HG02763 (cell line): ENCODE measurements around the gene OR5K2.

ENCODE experiments used
- ATAC-seq: cut with Tn5 transposase; IDR thresholded peaks from one replicate; pipeline ENCODE4 v1.9.1; 2021; ENCODE audit warnings: mild to moderate bottlenecking, moderate library complexity; ENCODE audit not compliant: unreplicated experiment

Gene OR5K2

DNA sequence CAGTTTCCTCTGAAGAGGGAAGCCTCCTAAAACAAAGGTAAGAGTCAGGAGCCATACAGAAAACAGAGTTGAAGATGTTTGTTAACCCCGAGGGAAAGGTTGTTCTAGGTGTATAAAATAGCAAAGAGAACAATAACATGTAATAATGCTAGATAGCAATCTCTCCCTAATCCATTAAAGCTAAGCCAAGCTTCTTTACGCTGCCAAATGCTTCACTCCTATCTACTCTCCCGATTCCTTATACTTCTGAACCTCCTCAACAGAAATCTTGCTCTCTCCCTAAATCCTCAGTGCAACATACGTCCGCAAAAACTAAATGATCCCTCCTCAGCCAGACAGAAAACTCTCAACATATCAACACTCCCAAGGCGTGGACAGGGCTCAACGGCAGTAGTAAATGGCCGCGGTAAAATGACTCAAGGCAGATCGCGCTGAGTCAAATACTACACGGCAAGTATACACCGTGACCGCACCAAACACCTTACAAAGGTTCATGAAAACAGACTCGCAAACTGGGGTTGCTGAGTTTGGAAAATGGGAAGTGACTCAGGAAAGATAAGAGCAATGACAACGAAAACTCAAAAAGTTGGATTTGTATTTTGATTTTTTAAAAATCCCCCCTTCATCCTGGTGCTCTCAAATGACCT, 24.5 kb downstream of the OR5K2 start:
- ATAC-seq = peak; percentile 35

DNA sequence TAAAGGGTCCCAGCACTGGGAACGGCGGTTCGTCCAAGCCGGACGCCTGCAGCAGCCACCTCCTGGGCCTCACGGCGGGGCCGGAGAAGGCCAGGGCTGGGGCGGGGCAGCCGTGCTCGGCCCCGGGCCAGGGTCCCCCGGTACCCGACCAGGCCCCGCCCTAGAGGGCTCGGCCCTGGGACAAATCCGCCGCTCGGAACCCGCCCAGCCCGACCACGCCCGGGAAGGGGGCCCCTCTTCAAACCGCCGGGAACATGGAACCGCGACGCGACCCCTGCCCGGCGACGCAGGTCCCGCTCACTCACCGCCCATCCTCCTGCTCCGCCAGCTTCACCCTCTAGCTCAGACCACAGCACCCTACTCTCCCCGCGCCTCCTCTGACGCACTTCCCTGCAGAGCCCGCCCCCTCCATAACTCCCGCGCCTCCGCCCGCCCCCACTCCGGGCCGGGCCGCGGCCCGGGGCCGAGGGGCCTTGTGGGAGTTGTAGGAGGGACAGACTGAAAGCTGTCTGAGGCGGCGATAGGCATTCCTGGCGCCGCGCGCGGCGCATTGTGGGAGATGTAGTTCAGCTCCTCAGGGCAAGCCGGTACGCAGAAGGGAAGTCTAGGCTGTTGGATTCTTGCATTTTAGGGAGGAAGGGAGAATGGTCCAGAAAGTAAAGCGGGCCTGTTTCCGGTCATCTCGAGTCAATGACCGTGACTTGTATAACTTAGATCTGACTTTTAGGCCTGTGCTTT, 25.2 kb downstream of the OR5K2 start, which contains the start of gene CLDND1:
Gene CLDND1 (minus strand): TSS at position 359 of the 738 bp plus-strand sequence. CDS start 1,478 bp downstream, outside the sequence.
- peak; percentile 87 for ATAC-seq

DNA sequence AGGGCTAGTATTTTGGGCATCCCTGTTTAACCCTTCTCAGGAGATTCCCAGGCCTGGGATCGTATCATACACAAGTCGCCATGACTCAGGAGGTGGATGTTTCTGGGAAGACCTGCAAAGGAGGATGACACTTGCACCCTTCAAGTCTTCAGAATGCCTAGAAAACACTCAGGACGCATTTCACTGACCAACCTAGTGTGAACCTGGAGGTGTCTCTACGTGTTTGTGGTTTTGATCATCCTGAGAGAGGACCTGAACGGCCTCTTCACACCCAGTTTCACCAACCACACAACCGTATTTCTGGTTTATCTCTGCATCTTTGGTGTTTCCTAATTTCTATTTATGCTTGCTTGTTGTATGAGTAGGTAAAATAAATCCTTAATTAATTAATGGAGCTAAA, 28.0 kb downstream of the OR5K2 start:
- ATAC-seq = no peak

DNA sequence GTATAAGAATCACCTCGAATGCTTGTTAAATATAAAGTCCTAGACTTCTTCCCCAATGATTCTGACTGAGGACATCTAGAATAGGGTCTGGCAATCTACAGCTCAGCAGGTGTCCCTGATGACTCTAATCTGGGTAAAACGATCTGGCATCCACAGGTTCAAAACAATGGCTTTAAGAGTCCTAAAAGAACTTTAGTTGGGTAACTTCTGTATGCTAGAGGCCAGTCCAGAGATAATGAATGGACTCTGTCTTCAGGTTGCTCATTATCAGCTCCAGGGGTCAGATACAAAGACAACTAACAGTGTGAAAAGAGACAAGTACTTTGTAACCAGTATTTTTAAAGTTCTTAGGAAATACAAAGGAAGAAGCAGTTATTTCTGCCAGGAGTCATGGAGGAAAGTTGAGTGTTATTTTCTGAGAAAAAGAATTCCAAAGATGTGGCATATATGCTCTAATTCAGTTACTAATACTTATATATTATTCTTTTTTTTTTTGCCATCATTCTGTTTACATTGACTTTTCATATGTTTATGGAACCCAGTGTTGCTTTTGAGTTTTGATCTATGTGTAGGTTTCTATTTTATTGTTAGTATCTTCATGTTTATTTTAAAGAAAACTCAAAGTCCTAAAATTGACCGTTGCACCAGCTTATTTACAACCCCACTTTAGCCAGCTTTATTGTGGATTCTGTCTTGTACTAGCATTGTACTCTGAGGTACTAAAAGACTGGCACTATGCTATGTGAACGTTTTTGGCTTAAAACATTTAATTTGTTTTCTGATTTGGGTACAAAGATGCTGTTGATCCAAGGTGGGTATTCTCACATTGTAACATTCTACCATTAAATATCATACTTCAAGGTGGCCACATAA, 31.2 kb downstream of the OR5K2 start:
- no peak for ATAC-seq

DNA sequence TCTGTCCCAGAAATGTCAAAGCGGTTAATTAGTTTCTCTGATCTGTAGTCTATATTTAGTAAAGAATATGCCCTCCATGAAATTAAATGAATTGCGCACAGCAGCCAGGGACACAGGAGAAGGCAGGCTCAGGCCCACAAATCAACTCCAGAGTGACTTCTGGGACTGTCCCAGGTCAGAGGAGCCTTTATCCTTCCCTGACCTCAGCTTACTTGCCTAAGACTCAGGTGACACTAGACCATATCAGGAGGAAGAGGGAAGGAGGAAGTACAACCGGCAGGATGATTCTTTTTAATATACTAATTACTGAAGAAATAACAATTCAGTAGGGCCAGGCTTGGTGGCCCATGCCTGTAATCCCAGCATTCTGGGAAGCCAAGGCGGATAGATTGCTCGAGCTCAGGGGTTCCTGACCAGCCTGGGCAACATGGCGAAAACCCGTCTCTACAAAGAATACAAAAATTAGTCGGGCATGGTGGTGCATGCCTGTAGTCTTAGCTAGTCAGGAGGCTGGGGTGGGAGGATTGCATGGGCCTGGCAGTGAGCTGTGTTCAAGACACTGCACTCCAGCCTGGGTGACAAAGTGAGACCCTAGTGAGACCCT, 32.5 kb downstream of the OR5K2 start:
- ATAC-seq = no peak

DNA sequence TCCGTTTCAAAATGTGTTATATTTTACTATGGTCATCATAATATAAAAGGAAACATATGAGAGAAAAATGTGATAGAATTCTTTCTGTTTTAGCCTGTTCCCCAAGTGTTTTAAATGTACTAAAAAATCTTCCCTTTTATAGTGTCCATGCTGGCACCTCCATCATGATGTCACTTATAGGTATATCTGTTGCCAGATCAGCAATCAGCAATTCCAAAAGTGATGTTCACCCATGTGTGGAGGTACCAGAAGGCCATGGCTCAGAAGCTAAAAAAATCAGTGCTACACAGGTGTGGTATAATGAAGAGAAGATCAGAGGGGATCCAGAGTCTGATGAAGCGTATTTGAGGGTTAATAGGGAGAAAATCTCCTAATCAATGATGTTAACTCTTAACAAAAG, 33.2 kb downstream of the OR5K2 start:
- ATAC-seq = no peak

DNA sequence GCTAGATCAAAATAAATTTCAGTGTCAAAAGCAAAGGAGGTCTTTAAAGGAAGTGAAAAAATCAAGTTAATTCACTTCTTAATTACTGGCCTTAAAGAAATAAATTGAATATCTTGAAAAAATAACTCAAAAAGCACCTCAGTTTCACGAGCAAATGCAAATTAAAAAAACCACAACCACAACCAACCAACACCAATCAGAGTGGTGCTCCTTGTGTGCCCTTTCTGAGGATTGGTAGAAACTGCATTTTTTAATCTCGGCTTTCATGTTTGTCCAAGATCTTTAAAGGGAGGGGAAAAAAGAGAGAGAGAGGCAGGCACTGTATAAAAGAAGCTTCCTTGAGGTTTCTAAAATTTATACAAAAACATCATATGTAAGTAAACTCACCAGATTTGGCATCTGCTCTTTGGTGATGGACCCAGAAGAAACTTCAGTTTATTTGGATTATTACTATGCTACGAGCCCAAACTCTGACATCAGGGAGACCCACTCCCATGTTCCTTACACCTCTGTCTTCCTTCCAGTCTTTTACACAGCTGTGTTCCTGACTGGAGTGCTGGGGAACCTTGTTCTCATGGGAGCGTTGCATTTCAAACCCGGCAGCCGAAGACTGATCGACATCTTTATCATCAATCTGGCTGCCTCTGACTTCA, 34.3 kb downstream of the OR5K2 start, which contains the start of gene GPR15:
Gene GPR15 (plus strand): TSS at position 357 of the 653 bp plus-strand sequence. CDS start 56 bp downstream, at position 413.
- no peak for ATAC-seq

DNA sequence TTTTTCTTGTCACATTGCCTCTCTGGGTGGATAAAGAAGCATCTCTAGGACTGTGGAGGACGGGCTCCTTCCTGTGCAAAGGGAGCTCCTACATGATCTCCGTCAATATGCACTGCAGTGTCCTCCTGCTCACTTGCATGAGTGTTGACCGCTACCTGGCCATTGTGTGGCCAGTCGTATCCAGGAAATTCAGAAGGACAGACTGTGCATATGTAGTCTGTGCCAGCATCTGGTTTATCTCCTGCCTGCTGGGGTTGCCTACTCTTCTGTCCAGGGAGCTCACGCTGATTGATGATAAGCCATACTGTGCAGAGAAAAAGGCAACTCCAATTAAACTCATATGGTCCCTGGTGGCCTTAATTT, 34.8 kb downstream of the OR5K2 start:
- no peak for ATAC-seq

DNA sequence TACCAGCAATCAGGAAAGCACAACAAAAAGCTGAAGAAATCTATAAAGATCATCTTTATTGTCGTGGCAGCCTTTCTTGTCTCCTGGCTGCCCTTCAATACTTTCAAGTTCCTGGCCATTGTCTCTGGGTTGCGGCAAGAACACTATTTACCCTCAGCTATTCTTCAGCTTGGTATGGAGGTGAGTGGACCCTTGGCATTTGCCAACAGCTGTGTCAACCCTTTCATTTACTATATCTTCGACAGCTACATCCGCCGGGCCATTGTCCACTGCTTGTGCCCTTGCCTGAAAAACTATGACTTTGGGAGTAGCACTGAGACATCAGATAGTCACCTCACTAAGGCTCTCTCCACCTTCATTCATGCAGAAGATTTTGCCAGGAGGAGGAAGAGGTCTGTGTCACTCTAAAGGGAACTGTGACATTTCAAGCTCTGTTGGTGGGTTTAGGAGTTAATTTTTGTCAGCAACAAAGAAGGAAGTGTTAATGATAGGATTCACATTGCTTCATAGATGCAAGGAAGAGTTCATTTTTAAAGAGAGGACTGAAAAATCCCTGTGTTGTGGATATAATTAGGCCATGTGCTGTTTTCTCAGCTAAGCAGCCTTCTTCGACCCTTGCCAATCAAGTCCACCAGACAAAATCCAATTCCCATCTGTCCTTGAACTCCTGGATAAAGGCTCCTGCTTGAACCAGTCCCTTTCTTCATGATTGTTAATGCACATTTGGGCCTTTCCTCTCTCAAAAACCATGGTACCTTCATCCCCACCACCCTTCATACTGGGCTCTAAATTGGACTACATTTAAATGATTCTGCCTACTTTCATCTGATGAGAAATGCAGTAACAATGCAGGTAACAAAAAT, 35.5 kb downstream of the OR5K2 start:
- no peak for ATAC-seq

DNA sequence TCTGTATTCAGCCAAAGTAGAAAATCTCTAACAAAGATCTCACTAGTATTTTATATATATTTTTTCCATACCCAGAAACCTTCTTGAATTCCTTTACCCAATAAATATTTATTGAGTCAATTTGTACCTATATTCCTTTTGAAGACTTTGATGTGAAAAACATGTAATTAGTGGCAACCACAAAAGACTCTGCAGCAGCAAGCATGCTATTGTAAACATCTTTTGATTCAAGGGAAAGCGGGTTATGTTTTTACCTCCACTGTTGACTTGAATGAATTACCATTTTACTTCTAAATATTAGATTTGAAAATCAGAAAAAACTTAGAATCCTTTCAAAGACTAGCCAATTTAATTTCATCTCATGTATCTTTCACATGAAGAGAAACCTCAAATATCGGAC, 36.7 kb downstream of the OR5K2 start:
- ATAC-seq = no peak

DNA sequence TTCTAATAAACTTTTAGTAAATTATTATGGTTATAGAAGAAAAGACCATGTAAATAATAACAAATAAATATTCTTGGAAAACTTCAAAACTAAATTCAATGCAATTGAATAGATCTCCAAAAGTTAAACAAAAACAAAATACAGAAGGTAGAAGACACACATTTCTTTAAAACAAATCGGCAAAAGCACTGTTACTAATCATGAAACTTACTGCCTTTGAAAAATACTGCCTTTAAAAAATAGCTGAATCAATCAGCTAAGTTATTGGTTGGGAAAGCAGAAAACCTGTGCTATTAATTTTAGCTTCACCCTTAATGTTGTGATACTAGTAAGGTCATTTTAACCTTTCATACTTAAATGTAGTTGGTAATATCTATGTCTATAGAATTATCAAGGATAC, 37.3 kb downstream of the OR5K2 start:
- ATAC-seq = no peak

DNA sequence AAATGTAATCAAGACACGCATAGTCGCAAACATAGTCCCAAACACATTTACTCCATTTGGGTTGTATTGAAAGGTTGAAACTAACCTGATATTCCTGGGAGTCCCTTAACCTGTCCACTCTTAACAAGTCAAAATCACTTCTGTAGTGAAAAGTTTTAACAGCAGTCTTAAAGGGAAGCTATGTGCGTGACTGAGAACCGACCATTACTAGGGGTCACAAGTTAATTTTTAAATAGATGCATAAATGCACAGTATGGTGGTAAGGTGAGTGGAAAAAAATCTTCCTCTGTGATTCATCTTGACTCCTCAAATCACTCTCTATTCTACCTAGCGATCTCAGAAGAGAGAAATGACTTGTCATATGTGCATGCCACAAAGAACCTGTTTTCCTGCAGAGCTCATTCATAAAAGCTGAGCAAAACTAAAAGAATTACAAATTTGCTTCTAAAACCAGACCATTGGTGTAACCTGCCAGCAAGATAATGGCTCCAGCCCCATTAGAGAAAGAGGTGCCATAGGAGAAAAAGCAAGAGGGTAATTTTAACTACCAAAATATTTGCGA, 39.1 kb downstream of the OR5K2 start:
- ATAC-seq = peak; percentile 76

DNA sequence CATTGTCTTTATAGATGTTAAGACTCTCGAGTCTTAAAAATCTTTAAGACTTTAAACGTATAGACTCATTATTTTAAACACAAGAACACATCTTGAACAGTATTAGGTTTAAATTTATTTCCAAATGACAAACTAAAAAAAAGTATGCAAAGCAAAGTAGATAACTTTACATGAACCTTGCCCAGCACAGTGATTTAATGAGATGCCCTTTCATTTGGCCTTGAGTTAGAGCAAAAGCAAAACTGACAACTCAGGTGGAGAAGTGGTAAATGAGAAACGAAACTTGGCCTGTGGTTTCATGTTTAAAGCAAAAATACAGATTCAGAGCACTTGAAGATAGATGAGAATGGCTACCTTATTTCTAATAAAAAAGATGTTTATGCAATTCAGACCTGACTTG, 42.9 kb downstream of the OR5K2 start:
- ATAC-seq = peak; percentile 38

DNA sequence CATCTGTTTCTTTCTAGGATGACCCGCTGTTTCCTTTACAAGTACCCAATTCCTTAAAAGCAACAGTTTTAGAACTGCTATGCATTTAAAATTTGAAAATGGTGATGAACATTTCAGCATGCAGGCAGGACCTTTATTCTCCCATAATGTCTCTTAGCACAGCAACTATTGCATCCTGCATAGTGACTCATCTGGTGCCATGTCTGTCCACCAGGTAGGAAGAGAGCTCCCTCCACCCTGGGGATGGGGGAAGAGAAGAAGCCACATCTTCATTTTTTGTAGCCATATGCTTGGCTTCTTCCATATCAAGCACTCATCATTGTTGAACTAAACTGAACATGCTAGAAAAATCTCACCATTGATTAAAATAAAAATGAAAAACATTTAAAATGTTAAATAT, 44.2 kb downstream of the OR5K2 start:
- no peak for ATAC-seq

DNA sequence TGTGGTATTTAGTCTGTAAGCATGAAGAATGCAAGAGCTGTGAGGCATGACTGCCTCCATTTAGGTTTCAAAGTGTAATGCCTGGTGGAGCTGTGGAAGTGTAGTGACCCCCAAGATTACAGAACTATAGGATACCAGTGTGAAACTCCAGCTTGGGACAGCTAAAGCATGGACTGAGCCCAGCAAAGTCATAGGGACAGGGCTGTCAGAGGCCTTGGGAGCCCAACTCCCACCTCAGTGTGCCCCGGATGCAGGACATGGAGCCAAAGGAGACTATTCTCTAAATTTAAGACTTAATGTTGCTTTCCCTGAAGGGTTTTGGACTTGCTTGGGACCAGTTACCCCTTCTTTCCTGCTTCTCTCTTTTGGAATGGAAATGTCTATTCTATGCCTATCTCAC, 45.1 kb downstream of the OR5K2 start:
- no peak for ATAC-seq

DNA sequence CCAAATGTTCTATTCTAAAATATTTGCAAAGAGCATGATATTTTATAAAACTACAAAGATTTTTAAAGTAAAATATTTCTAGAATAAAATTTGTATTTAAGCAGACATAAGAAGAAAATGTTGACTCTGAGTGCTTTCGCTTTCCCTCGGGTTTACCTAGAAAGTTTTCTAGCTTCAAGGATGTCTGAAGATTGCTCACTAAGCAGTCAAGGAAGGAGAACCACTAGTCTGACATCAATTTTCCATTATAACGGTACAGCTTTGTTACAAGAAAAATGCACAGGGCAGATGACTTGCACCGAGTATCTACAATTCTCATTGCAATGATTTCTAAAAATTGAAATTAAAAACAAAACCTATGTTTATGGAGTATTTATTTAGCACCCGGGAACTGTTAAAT, 48.5 kb downstream of the OR5K2 start:
- peak; percentile 59 for ATAC-seq
